DMS114 treated with DMSO at 0.1 percent for 48 hours (cell line): ENCODE measurements around the gene GAGE12H.
"Not testable (repeated sequence)": the region's sequence is repeated elsewhere in the genome, so short reads cannot be mapped to it uniquely, and the experiment has no call there.

Experiments
- DNase-seq: peaks from one replicate; lab custom pipeline; 2025; ENCODE audit not compliant: unreplicated experiment; lab: John Stamatoyannopoulos, UW

GAGE12H gene, protein sequence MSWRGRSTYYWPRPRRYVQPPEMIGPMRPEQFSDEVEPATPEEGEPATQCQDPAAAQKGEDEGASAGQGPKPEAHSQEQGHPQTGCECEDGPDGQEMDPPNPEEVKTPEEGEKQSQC

DNA sequence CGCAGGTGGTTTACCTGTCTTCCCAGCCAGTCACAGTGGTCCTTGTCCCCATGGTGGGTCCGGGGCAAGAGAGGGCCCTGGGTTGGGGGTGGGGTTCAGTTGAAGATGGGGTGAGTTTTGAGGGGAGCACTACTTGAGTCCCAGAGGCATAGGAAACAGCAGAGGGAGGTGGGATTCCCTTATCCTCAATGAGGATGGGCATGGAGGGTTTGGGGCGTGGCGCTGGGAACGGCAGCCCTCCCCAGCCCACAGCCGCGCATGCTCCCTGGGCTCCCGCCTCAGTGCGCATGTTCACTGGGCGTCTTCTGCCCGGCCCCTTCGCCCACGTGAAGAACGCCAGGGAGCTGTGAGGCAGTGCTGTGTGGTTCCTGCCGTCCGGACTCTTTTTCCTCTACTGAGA lies at the start of gene GAGE12H:
TSS of gene GAGE12H (plus strand) at position 301 of the 400 bp plus-strand sequence. CDS start 1,155 bp downstream, outside the sequence.
- not testable (repeated sequence) for DNase-seq

DNA sequence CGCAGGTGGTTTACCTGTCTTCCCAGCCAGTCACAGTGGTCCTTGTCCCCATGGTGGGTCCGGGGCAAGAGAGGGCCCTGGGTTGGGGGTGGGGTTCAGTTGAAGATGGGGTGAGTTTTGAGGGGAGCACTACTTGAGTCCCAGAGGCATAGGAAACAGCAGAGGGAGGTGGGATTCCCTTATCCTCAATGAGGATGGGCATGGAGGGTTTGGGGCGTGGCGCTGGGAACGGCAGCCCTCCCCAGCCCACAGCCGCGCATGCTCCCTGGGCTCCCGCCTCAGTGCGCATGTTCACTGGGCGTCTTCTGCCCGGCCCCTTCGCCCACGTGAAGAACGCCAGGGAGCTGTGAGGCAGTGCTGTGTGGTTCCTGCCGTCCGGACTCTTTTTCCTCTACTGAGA lies 47.9 kb upstream of the GAGE12H start, which contains the start of gene GAGE12C:
TSS of gene GAGE12C (plus strand) at position 301 of the 400 bp plus-strand sequence. CDS start 1,155 bp downstream, outside the sequence.
- not testable (repeated sequence) for DNase-seq

DNA sequence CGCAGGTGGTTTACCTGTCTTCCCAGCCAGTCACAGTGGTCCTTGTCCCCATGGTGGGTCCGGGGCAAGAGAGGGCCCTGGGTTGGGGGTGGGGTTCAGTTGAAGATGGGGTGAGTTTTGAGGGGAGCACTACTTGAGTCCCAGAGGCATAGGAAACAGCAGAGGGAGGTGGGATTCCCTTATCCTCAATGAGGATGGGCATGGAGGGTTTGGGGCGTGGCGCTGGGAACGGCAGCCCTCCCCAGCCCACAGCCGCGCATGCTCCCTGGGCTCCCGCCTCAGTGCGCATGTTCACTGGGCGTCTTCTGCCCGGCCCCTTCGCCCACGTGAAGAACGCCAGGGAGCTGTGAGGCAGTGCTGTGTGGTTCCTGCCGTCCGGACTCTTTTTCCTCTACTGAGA lies 38.3 kb upstream of the GAGE12H start, which contains the start of gene GAGE12D:
TSS of gene GAGE12D (plus strand) at position 301 of the 400 bp plus-strand sequence. CDS start 1,155 bp downstream, outside the sequence.
- DNase-seq, result not testable (repeated sequence)

DNA sequence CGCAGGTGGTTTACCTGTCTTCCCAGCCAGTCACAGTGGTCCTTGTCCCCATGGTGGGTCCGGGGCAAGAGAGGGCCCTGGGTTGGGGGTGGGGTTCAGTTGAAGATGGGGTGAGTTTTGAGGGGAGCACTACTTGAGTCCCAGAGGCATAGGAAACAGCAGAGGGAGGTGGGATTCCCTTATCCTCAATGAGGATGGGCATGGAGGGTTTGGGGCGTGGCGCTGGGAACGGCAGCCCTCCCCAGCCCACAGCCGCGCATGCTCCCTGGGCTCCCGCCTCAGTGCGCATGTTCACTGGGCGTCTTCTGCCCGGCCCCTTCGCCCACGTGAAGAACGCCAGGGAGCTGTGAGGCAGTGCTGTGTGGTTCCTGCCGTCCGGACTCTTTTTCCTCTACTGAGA lies 28.8 kb upstream of the GAGE12H start, which contains the start of gene GAGE12E:
TSS of gene GAGE12E (plus strand) at position 301 of the 400 bp plus-strand sequence. CDS start 1,155 bp downstream, outside the sequence.
- not testable (repeated sequence) for DNase-seq

DNA sequence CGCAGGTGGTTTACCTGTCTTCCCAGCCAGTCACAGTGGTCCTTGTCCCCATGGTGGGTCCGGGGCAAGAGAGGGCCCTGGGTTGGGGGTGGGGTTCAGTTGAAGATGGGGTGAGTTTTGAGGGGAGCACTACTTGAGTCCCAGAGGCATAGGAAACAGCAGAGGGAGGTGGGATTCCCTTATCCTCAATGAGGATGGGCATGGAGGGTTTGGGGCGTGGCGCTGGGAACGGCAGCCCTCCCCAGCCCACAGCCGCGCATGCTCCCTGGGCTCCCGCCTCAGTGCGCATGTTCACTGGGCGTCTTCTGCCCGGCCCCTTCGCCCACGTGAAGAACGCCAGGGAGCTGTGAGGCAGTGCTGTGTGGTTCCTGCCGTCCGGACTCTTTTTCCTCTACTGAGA lies 19.2 kb upstream of the GAGE12H start, which contains the start of gene GAGE12F:
TSS of gene GAGE12F (plus strand) at position 301 of the 400 bp plus-strand sequence. CDS start 1,155 bp downstream, outside the sequence.
- DNase-seq, result not testable (repeated sequence)

DNA sequence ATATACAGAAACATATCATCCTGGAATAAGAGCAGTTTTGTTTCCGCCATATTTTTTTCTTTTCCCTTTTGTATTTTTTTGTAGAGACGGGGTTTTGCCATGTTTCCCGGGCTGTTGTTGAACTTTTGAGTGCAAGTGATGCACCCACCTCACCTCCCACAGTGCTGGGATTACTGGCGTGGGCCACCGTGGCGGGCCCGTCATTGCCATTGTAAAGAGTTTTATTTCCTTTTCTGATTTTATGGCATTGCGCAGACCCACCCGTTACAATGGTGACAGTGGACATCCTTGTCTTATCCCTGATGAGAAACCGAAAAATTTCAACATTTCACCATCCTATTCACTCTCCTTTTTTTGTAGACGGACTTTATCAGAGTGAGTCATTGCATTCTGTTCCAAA lies 11.0 kb upstream of the GAGE12H start:
- DNase-seq, result not testable (repeated sequence)

DNA sequence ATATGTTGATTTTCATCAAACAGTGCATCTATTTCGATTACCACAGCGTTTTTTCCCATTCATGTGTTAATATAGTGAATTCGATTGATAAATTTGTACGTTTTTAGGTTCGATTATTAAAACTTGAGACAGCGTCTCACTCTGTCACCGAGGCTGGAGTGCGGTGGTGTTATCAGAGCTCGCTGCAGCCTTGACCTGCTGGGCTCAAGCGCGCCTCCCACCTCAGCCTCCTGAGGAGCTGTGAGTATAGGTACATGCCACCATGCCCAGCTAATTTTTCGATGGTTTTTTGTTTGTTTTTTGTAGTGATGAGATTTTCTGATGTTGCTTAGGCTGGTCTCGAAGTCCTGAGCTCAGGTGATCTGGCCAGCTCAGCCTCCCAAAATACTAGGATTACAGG lies 10.6 kb upstream of the GAGE12H start:
- DNase-seq, result not testable (repeated sequence)

DNA sequence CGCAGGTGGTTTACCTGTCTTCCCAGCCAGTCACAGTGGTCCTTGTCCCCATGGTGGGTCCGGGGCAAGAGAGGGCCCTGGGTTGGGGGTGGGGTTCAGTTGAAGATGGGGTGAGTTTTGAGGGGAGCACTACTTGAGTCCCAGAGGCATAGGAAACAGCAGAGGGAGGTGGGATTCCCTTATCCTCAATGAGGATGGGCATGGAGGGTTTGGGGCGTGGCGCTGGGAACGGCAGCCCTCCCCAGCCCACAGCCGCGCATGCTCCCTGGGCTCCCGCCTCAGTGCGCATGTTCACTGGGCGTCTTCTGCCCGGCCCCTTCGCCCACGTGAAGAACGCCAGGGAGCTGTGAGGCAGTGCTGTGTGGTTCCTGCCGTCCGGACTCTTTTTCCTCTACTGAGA lies 9.6 kb upstream of the GAGE12H start, which contains the start of gene GAGE12G:
TSS of gene GAGE12G (plus strand) at position 301 of the 400 bp plus-strand sequence. CDS start 1,155 bp downstream, outside the sequence.
- DNase-seq, result not testable (repeated sequence)

DNA sequence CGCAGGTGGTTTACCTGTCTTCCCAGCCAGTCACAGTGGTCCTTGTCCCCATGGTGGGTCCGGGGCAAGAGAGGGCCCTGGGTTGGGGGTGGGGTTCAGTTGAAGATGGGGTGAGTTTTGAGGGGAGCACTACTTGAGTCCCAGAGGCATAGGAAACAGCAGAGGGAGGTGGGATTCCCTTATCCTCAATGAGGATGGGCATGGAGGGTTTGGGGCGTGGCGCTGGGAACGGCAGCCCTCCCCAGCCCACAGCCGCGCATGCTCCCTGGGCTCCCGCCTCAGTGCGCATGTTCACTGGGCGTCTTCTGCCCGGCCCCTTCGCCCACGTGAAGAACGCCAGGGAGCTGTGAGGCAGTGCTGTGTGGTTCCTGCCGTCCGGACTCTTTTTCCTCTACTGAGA lies 9.4 kb downstream of the GAGE12H start, which contains the start of gene GAGE2A:
TSS of gene GAGE2A (plus strand) at position 301 of the 400 bp plus-strand sequence. CDS start 1,155 bp downstream, outside the sequence.
- DNase-seq, result not testable (repeated sequence)

DNA sequence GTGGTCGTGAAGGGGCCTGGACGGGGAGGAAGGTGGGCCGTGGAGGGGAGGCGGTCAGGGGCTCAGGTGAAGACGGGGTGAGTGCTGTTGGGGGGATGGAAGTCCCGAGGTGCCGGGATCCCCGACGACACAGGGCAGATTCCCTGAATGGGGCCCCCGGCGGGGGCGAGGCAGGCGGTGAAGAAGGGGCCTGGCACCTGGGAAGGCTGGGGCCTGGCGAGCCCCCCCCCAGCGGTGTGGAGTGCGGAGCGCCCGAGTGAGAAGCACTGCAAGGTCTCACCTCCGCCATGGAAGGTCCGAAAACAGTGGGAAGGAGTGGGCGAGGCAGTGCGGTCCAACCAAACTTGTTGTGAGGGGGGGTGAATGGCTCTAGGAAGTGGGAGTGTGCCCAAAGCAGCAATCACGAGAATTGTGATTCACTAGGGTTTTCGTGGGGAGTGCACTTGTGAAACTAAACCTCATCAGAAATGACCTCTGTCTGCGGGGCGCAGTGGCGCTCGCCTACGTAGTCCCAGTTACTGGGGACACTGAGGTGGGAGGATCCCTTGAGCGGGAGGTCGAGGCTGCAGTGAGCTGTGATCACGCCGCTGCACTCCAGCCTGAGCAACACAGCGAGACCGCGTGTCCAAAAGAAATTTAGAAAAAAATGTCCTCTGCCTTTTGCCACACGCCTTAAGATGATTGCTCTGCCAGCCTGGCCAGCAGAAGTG lies 10.2 kb downstream of the GAGE12H start:
- DNase-seq, result not testable (repeated sequence)

DNA sequence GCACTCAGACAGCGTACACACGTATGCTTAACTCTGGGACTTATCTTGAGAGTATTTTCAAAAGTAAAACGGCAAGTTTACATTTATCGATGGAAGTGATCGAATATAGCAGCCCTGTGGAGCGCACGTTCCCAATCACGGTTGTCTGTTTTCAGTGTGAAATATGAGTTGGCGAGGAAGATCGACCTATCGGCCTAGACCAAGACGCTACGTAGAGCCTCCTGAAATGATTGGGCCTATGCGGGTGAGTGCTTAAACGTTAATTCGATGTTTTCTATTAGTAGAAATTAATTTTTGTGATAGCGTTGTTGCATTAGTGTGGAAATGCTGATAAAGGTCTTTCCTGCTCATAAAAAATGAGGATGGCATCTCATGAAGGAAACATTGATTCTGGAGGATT lies 10.7 kb downstream of the GAGE12H start:
- DNase-seq, result not testable (repeated sequence)

DNA sequence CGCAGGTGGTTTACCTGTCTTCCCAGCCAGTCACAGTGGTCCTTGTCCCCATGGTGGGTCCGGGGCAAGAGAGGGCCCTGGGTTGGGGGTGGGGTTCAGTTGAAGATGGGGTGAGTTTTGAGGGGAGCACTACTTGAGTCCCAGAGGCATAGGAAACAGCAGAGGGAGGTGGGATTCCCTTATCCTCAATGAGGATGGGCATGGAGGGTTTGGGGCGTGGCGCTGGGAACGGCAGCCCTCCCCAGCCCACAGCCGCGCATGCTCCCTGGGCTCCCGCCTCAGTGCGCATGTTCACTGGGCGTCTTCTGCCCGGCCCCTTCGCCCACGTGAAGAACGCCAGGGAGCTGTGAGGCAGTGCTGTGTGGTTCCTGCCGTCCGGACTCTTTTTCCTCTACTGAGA lies 19.0 kb downstream of the GAGE12H start, which contains the start of gene GAGE1:
TSS of gene GAGE1 (plus strand) at position 301 of the 400 bp plus-strand sequence. CDS start 1,155 bp downstream, outside the sequence.
- not testable (repeated sequence) for DNase-seq

DNA sequence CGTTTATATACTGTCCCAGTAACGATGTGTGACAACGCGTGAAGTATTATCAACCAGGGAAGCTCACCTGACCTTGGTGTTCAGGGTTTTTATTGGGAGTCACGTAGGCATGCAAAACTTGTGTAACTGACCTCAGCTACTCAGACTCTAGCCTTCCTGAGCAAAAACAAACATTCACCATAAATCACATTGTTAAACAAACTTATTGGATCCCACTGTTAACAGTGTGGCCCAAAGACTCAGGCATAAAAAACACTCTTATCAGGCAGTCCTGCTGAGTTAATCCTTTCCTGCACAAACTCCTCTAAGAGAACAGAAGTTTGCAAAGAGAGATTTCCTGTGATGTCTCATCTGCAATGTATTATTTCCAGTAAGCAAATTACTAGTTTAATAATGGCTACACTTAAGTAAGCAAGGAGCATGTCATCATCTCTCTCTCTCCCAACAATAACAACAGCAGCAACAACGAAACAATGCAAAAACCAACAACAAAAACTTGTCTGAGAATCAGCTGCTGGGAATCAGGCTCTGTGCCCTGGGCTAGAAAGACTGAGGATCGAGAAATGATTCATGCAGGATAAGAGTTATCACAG lies 31.1 kb downstream of the GAGE12H start:
- no peak for DNase-seq

DNA sequence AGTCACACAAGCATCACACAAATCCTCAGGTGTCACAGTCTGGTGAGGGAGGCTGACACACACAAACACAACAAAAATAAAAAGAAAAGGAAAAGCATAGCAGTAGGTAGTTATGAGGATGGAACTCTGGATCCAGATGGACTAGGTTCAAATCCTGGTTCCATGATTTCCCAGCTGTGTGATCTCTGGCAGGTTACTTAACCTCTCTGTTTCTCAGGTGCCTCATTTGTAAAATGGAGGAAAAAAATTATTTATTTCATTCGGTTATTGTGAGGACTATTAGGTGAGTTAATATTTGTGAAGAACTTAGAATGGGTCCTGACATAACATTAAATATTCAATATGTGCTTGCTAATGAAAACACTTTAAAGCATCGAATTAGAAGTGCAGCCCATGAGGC lies 38.8 kb downstream of the GAGE12H start:
- no peak for DNase-seq

DNA sequence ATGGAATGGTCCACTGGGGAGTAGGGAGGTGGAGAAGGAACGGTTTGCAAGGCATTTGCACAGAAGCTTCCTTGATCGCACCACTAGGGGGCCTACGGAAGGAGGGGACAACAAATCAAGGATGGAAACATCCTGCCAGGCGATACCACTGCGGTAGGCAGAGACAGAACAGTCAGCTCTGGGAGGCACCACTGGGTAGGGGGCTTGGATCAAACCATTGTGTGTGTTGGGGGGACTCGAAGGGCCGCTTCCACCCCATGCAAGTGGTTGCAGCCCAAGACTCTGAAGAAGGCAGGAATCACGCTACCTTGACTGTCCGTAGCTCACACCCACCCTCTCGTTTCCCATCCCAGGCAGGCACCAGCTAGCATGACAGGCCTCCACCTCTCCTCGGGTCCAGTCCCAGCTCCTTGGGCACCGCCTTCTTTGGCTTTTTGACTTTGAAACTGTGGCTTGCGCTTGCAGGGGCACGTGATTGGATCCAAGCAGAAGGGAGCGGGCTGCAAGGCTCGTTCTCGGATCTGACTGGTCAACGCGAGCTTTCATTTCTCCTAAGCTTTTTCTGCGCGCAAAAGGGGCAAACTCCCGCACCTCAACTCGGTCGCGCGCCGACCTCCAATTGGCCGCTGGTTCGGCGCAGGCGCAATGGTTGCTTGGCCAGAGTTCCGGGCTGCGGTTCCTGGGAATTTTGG lies 47.5 kb downstream of the GAGE12H start:
- DNase-seq, result no peak
